HCT116 (cell line): ENCODE measurements around the gene MYH13.

Experiments
- EGR1 ChIP-seq: IDR thresholded peaks from 2 replicates; pipeline ENCODE4 v1.6.1; 2012; ENCODE audit warnings: low read depth
- JUND ChIP-seq: IDR thresholded peaks from 2 replicates; pipeline ENCODE4 v1.6.1; 2012
- POLR2A ChIP-seq: IDR thresholded peaks from 2 replicates; pipeline ENCODE4 v1.7.0; 2011; ENCODE audit warnings: borderline replicate concordance; ENCODE audit not compliant: insufficient read depth, insufficient read length; ENCODE audit errors: extremely low read depth
- RAD21 ChIP-seq: IDR thresholded peaks from 2 replicates; pipeline ENCODE4 v1.6.1; 2012; ENCODE audit warnings: low read depth, mild to moderate bottlenecking
- SIN3A ChIP-seq: IDR thresholded peaks from 2 replicates; pipeline ENCODE4 v1.6.1; 2012; ENCODE audit warnings: low read depth
- SP1 ChIP-seq: IDR thresholded peaks from 2 replicates; pipeline ENCODE4 v1.6.1; 2012; ENCODE audit warnings: low read depth
- ZFX ChIP-seq: fragments of 450-650 bp; IDR thresholded peaks from 2 replicates; pipeline ENCODE4 v1.6.1; 2017
- TF ChIP-seq, protein P1 (sequence below), 3 experiments: fragments of 200-600 bp in 1 of 3; sonication (generic) in 1 of 3; IDR thresholded peaks in 2 of 3; conservative IDR thresholded peaks in 1 of 3; 2 replicates each; pipeline ENCODE4 v1.5.1; 2012 to 2017; ENCODE audit warnings: low read depth in 2 of 3, low read length in 2 of 3, antibody characterized with exemption in 1 of 3, borderline replicate concordance in 1 of 3, control low read depth in 1 of 3, mild to moderate bottlenecking in 1 of 3, mixed read lengths in 1 of 3, mixed run types in 1 of 3, moderate library complexity in 1 of 3; ENCODE audit not compliant: insufficient read depth in 1 of 3

DNA sequence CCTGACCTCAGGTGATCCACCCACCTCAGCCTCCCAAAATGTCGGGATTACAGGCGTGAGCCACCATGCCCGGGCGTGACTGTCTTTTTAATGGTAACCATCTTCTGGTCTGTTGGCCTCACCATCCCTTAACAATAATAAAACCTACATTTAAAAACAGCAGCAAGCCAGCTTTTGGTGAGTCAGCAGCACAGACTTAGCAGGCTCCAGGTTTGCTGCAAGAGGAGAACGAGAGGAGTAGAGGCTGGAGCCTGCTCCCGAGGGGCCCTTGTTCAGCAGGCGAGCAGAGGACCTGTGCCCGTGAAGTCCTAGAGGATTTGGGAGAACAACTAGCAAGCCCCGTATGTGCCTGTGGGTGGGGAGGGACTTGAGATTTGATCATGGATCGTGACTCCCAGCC, 35.7 kb downstream of the MYH13 start:
- TF ChIP-seq, protein P1, sequence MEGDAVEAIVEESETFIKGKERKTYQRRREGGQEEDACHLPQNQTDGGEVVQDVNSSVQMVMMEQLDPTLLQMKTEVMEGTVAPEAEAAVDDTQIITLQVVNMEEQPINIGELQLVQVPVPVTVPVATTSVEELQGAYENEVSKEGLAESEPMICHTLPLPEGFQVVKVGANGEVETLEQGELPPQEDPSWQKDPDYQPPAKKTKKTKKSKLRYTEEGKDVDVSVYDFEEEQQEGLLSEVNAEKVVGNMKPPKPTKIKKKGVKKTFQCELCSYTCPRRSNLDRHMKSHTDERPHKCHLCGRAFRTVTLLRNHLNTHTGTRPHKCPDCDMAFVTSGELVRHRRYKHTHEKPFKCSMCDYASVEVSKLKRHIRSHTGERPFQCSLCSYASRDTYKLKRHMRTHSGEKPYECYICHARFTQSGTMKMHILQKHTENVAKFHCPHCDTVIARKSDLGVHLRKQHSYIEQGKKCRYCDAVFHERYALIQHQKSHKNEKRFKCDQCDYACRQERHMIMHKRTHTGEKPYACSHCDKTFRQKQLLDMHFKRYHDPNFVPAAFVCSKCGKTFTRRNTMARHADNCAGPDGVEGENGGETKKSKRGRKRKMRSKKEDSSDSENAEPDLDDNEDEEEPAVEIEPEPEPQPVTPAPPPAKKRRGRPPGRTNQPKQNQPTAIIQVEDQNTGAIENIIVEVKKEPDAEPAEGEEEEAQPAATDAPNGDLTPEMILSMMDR (IDR thresholded peaks at IDR 0.05 in 2 of 3, conservative IDR thresholded peaks at IDR 0.05 in 1 of 3; ENCODE audit: borderline replicate concordance in 1 of 3, insufficient read depth in 1 of 3, low read depth in 2 of 3, low read length in 2 of 3) = no peak
- no peak for TF ChIP-seq SIN3A
- TF ChIP-seq JUND = no peak
- no peak for TF ChIP-seq ZFX
- TF ChIP-seq POLR2A = no peak
- no peak for TF ChIP-seq EGR1
- TF ChIP-seq RAD21 = no peak
- no peak for TF ChIP-seq SP1
